Measurements from ENCODE around the gene BEGAIN.

BEGAIN gene

GRCh38 chr14:100556936-100557505 is 30.2 kb downstream of the BEGAIN start:
- H3K27me3 ChIP-seq (ENCODE audit: low read depth) = no peaks in the 10 kb centered on the region
- no peaks in the 10 kb centered on the region for H3K4me1 ChIP-seq
- no peak overlapping the region for H3K4me3 ChIP-seq
- in situ Hi-C loops (cut with MboI; ENCODE audit: low sequenced_read_pairs) = no loop called here
- DNase-seq (ENCODE audit: low spot score in 2 of 2) = no peak
- H3K9me3 ChIP-seq = no peaks in the 10 kb centered on the region
- no peaks in the 10 kb centered on the region for H3K36me3 ChIP-seq (replicated peaks)

- no peaks in the 10 kb centered on the region for H3K27me3 ChIP-seq (ENCODE audit: low read depth)
- no peaks in the 10 kb centered on the region for H3K4me1 ChIP-seq
- no peaks in the 10 kb centered on the region for H3K9me3 ChIP-seq
- H3K36me3 ChIP-seq (replicated peaks) = no peaks in the 10 kb centered on the region
- DNase-seq (ENCODE audit: low spot score in 2 of 2) = no peak
- H3K4me3 ChIP-seq = no peak overlapping the region
- in situ Hi-C loops (cut with MboI; ENCODE audit: low sequenced_read_pairs) = no loop called here
These were observed 31.1 kb downstream of the BEGAIN start for GRCh38 chr14:100556140-100556475.

GRCh38 chr14:100555436-100556139 is 31.6 kb downstream of the BEGAIN start:
- H3K27me3 ChIP-seq (ENCODE audit: low read depth) = no peaks in the 10 kb centered on the region
- H3K4me1 ChIP-seq = no peaks in the 10 kb centered on the region

GRCh38 chr14:100554696-100555320 is 32.4 kb downstream of the BEGAIN start:
- H3K9me3 ChIP-seq = no peaks in the 10 kb centered on the region
- no peak overlapping the region for H3K4me3 ChIP-seq
- in situ Hi-C loops (cut with MboI; ENCODE audit: low sequenced_read_pairs) = no loop called here
- no peaks in the 10 kb centered on the region for H3K4me1 ChIP-seq
- no peaks in the 10 kb centered on the region for H3K36me3 ChIP-seq (replicated peaks)
- DNase-seq (ENCODE audit: low spot score in 2 of 2) = no peak
- no peaks in the 10 kb centered on the region for H3K27me3 ChIP-seq (ENCODE audit: low read depth)

More at GRCh38 chr14:100555436-100556139, 31.6 kb downstream of the BEGAIN start:
- in situ Hi-C loops (cut with MboI; ENCODE audit: low sequenced_read_pairs) = no loop called here
- no peaks in the 10 kb centered on the region for H3K9me3 ChIP-seq
- no peak for DNase-seq (ENCODE audit: low spot score in 2 of 2)
- no peaks in the 10 kb centered on the region for H3K36me3 ChIP-seq (replicated peaks)
- no peak overlapping the region for H3K4me3 ChIP-seq

DNA sequence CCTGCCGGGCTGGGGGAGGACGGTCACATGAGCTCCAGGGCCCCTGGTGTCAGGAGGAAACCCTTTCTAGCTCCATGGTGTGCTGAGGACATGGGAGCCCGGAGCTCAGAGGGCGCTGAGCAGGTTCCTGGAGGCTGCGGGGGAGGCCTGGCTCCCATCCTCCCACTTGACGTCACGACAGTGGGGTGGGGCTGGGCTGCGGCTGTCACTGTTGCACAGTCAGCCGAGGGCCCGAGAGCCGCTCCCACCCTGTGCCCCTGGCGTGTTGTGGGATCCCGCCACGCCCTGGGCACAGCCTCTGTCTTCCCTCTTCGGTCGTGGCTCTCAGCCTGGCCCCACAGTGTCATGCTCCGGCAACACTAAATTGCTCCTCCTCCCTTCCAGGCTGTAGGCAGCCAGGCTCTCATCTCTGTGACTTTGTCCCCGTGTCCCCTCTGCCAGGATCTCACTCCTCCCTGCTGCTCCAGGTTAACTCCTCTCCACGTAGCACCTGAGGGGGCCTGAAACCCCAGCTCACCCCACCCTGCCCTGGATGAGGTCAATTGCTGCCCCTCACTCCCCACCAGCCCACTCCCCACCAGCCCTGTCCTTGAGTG is 33.0 kb downstream of the BEGAIN start:
- in situ Hi-C loops (cut with MboI; ENCODE audit: low sequenced_read_pairs) = no loop called here
- Histone ChIP-seq H3K9me3 (no peaks in the 10 kb centered on the region), H3K36me3 (replicated peaks) (no peaks in the 10 kb centered on the region), H3K27me3 (ENCODE audit: low read depth) (no peaks in the 10 kb centered on the region), H3K4me1 (no peaks in the 10 kb centered on the region), H3K4me3 (no peak overlapping the region)
- peak in 1 of 2 experiments; percentile 42 for DNase-seq (ENCODE audit: low spot score in 2 of 2)

DNA sequence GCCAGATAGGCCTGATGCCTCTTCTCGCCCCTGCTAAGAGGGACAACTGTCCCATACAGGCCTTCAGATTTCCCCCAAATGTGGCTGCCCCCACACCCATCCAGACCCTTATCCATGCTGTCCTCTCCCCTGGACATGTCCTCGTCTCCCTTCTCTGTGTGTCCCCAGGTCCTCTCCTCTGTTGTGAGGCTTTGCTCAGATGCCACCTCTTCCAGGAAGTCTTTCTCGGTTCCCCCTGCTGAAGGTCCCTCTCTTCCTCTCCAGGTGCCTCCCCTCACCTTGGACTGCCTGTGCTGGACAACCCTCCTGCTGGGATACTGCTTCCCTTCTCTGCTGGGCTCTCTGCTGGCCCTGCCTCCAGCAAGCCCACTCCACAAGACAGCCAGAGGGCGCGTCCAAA is 33.7 kb downstream of the BEGAIN start:
- no peak overlapping the region for H3K4me3 ChIP-seq
- H3K4me1 ChIP-seq = no peaks in the 10 kb centered on the region
- no peak for DNase-seq (ENCODE audit: low spot score in 2 of 2)
- no peaks in the 10 kb centered on the region for H3K27me3 ChIP-seq (ENCODE audit: low read depth)
- H3K36me3 ChIP-seq (replicated peaks) = no peaks in the 10 kb centered on the region
- no peaks in the 10 kb centered on the region for H3K9me3 ChIP-seq
- in situ Hi-C loops (cut with MboI; ENCODE audit: low sequenced_read_pairs) = no loop called here

DNA sequence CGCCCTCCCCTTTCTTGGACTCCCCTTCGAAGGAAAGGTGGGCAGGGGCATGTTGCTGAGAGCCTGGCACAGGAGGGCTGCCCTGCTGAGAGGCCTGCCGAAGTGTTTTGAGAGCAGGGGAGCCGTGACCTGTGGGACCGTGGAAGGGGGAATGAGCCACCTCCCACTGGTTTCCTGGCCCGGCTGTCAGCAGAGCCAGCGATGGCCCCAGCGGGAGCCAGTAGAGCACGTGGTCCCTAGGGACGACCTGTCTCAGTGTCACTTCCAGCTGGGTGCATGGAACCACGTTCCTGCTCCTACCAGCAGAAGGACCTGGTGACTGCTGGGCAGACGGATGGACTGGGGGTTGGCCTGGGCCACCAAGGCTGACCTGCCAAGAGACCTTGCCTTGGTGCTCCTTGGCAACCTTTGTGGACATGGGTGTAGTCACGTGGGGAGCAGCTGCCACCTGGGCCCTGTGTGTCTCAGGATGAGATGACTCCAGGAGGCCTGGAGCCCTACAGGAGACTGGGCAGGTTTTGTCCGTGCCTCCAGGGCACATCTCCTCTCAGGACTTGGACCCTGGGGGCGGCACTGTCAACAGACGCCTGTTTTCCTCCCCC is 34.6 kb downstream of the BEGAIN start:
- Histone ChIP-seq H3K4me3 (no peak overlapping the region), H3K27me3 (ENCODE audit: low read depth) (no peaks in the 10 kb centered on the region), H3K4me1 (no peaks in the 10 kb centered on the region), H3K9me3 (no peaks in the 10 kb centered on the region), H3K36me3 (replicated peaks) (no peaks in the 10 kb centered on the region)
- in situ Hi-C loops (cut with MboI; ENCODE audit: low sequenced_read_pairs) = no loop called here
- no peak for DNase-seq (ENCODE audit: low spot score in 2 of 2)

DNA sequence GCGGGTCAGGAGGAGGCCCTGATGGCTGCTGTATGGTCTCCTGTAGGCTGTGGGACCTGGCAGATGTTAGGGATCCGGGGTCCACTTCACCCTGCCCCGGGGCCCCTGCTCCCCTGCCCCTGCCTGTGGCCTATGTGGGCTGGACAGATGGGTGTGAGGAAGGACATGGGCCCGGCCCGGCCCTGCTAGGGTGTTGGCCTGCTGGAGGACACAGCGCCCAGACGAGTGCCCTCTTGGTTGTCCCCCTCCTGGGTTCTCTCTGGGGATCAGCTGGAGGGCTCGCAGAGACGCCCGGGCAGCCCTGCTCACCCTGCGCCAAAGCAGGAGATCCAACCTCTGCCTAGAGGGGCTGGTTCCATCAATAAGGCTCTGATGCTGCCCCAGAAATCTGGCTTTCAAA is 36.2 kb downstream of the BEGAIN start:
- no peak for DNase-seq (ENCODE audit: low spot score in 2 of 2)
- in situ Hi-C loops (cut with MboI; ENCODE audit: low sequenced_read_pairs) = no loop called here
- no peaks in the 10 kb centered on the region for H3K36me3 ChIP-seq (replicated peaks)
- H3K4me3 ChIP-seq = no peak overlapping the region
- no peaks in the 10 kb centered on the region for H3K4me1 ChIP-seq
- no peaks in the 10 kb centered on the region for H3K27me3 ChIP-seq (ENCODE audit: low read depth)
- no peaks in the 10 kb centered on the region for H3K9me3 ChIP-seq

DNA sequence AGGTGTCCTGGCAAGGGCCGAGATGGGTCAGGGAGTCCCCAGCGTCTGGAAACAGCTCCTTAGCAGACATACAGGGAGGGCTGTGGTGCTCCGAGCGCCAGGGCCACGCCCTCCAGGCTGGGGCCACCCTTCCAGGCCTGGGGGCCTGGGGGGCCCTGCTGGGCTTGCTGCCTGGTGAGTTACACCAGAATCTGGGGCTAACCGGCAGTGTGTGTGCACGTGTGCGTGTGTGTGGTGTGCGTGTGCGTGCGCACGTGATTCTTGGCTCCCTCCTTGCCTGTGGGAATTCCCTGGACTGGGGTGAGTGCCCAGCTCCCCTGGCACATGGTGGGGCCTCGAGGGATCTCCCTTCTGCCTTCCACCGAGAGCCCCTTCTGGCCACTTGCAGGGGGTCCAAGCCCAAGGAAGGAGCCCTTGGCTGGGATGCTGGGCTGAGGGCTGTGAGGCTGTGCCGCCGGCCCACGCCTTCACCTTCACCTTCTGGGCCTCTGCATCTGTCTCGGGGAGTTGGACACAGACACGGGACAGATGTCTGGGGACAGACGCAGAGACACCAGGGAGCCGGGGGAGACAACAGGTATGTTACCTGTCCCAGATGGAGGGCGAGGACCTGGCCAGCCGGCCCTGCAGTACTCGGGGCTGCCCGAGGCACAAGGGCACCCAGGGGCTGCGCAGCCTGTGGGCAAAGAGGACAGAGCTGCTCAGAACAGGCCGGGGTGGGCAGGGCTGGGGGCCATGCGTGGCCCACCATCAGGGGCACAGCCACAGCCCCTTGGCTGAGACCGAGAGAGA is 37.2 kb downstream of the BEGAIN start:
- in situ Hi-C loops (cut with MboI; ENCODE audit: low sequenced_read_pairs) = no loop called here
- Histone ChIP-seq H3K36me3 (replicated peaks) (no peaks in the 10 kb centered on the region), H3K9me3 (no peaks in the 10 kb centered on the region), H3K4me1 (no peaks in the 10 kb centered on the region; the same call in 1 of the 2 replicates), H3K4me3 (no peak overlapping the region), H3K27me3 (ENCODE audit: low read depth) (no peaks in the 10 kb centered on the region)
- no peak for DNase-seq (ENCODE audit: low spot score in 2 of 2)

DNA sequence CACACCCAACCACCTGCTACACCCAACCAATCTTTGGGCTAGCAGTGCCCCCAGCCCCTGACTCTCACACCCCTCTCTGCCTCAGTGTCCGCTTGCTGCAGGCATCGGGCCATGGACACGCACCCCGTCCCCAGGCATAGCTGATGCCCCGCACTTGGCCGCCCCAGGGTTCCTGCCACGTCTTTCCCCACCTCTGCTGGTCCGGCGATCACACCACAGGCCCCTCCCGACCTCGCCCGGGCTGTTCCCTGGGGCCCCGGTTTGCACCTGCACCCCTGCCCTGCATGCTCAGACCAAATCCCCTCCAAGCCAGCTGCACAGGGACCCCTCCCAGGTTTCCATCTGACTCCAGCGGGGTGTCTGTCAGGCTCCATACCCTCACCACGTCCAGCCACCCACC is 38.3 kb downstream of the BEGAIN start:
- Histone ChIP-seq H3K27me3 (ENCODE audit: low read depth) (no peaks in the 10 kb centered on the region), H3K4me3 (no peak overlapping the region), H3K9me3 (no peaks in the 10 kb centered on the region), H3K36me3 (replicated peaks) (no peaks in the 10 kb centered on the region), H3K4me1 (no peaks in the 10 kb centered on the region; the same call in 1 of the 2 replicates)
- in situ Hi-C loops (cut with MboI; ENCODE audit: low sequenced_read_pairs) = no loop called here
- no peak for DNase-seq (ENCODE audit: low spot score in 2 of 2)

DNA sequence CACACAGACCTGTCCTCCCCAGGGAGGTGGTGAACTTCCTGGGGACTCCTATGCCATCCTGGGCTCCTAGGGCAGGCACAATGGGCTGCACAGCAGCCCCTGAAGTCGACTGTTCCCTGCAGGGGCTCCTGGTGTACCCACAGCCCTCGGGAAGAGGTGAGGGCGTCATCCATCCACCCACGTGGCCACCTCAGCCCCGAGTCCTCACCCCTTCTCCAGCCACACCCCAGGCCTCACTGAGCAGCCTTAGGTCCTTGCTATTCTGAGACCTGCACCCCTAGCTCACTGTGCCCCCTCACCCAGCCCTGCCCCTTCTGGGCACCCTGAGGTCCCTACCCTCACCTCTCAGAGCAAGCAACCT is 38.9 kb downstream of the BEGAIN start:
- H3K4me3 ChIP-seq = no peak overlapping the region
- in situ Hi-C loops (cut with MboI; ENCODE audit: low sequenced_read_pairs) = no loop called here
- H3K9me3 ChIP-seq = no peaks in the 10 kb centered on the region
- no peaks in the 10 kb centered on the region for H3K36me3 ChIP-seq (replicated peaks)
- no peaks in the 10 kb centered on the region for H3K27me3 ChIP-seq (ENCODE audit: low read depth)
- no peak for DNase-seq (ENCODE audit: low spot score in 2 of 2)
- no peaks in the 10 kb centered on the region; the same call in 1 of the 2 replicates for H3K4me1 ChIP-seq

DNA sequence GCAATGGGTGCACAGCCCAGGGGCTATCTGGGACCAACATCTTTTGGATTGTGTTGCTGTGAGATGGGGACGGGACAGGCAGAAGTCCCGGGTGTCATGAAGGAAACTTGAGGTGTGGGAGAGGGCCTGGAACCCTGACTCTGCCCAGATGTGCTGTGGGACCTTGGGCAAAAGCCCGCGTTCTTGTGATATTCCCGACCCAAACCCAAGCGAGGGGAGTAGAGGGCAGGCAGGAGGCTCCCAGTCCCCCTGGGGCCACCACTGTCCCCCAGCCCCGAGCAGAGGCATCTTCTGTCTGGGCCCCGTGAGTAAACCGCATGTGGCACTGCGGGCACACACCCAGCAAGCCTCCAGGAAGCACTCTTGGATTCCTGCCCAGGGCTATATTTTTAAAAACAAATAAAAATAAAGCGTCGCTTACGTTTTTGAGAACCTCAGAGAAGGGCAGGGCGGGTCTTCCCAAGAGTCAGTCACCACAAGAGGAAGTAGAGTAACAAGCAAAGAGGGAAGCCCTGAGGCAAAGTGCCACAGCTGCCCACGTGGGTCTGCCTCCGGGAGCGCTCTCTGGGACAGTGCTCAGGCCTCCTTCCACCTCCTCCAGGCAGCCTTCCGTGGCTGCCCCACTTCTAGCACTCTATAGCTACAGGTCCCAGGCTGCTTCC is 39.5 kb downstream of the BEGAIN start:
- no peak for DNase-seq (ENCODE audit: low spot score in 2 of 2)
- Histone ChIP-seq H3K36me3 (replicated peaks) (no peaks in the 10 kb centered on the region), H3K4me1 (no peaks in the 10 kb centered on the region; the same call in 1 of the 2 replicates), H3K9me3 (no peaks in the 10 kb centered on the region), H3K27me3 (ENCODE audit: low read depth) (no peaks in the 10 kb centered on the region), H3K4me3 (no peak overlapping the region)
- in situ Hi-C loops (cut with MboI; ENCODE audit: low sequenced_read_pairs) = no loop called here

- no peaks in the 10 kb centered on the region; the same call in 1 of the 2 replicates for H3K4me1 ChIP-seq
- H3K27me3 ChIP-seq (ENCODE audit: low read depth) = no peaks in the 10 kb centered on the region
- H3K36me3 ChIP-seq (replicated peaks) = no peaks in the 10 kb centered on the region
- H3K9me3 ChIP-seq = no peaks in the 10 kb centered on the region
- in situ Hi-C loops (cut with MboI; ENCODE audit: low sequenced_read_pairs) = no loop called here
- no peak overlapping the region for H3K4me3 ChIP-seq
- DNase-seq (ENCODE audit: low spot score in 2 of 2) = no peak
These were observed 41.2 kb downstream of the BEGAIN start for GRCh38 chr14:100546051-100546443.

Measured in HAP-1 (cell line).